ENCODE results near the gene MTRR. TPM values are rescaled to one million over a fixed set of nuclear protein-coding genes. Genes with fewer than 3 reads are reported as not detected.

The MTRR gene
- total and polyA plus RNA-seq, 2 of the 8 experiments (the other 6 are each of a cell fraction or from before 2014, with no cell fraction given) = 36.4 to 53.8 TPM

- TF ChIP-seq CHD7 (IDR thresholded peaks at IDR 0.05; ENCODE audit: insufficient replicate concordance, low read length) (no peak), GTF2F1 (IDR thresholded peaks at IDR 0.05; ENCODE audit: borderline replicate concordance, low read depth, low read length) (no peak), SP4 (IDR thresholded peaks at IDR 0.05; ENCODE audit: low read length) (no peak), E2F6 (IDR thresholded peaks at IDR 0.05) (no peak), EGR1 (IDR thresholded peaks at IDR 0.05; ENCODE audit: borderline replicate concordance, low read depth, low read length) (no peak), PHF8 (conservative IDR thresholded peaks at IDR 0.05; ENCODE audit: low read depth, low read length) (no peak), ZNF274 (IDR thresholded peaks at IDR 0.05; ENCODE audit: borderline replicate concordance, extremely low read depth, low read length) (no peak), KDM1A (IDR thresholded peaks at IDR 0.05; ENCODE audit: borderline replicate concordance, low read length) (no peak)
Observed at GRCh38 chr5:7866196-7866595, 2.8 kb upstream of the MTRR start (continued).

All from H1 (cell line).